Osteocyte (in vitro differentiated cells): ENCODE data around the gene RRAGB. TPM values are rescaled to one million over a fixed set of nuclear protein-coding genes. Genes with fewer than 3 reads are reported as not detected.
A peak's percentile ranks its signal among the peaks of the same experiment; 100 is the strongest.

Experiments
- DNase-seq: peaks from one replicate; pipeline ENCODE4 v3.0.0; 2021; ENCODE audit warnings: mixed read lengths; ENCODE audit not compliant: unreplicated experiment; ENCODE audit errors: extremely low spot score
- H3K27ac Mint-ChIP-seq: one replicate; pipeline ENCODE4 v1.8.0; 2021; ENCODE audit warnings: mild to moderate bottlenecking, mixed read lengths; ENCODE audit not compliant: unreplicated experiment
- H3K27me3 Mint-ChIP-seq: one replicate; pipeline ENCODE4 v1.8.0; 2021; ENCODE audit warnings: mixed read lengths; ENCODE audit not compliant: unreplicated experiment
- H3K36me3 Mint-ChIP-seq: one replicate; pipeline ENCODE4 v1.8.0; 2021; ENCODE audit warnings: mixed read lengths; ENCODE audit not compliant: unreplicated experiment
- H3K4me1 Mint-ChIP-seq: one replicate; pipeline ENCODE4 v1.8.0; 2021; ENCODE audit warnings: mixed read lengths; ENCODE audit not compliant: unreplicated experiment
- H3K4me3 Mint-ChIP-seq: one replicate; pipeline ENCODE4 v1.8.0; 2021; ENCODE audit warnings: mild to moderate bottlenecking, moderate library complexity, mixed read lengths; ENCODE audit not compliant: unreplicated experiment
- H3K9me3 Mint-ChIP-seq: one replicate; pipeline ENCODE4 v1.8.0; 2021; ENCODE audit warnings: mixed read lengths; ENCODE audit not compliant: unreplicated experiment
- CTCF ChIP-seq: fragments of 200-600 bp; sonication (generic); IDR thresholded peaks from 2 replicates; pipeline ENCODE4 v1.5.0; 2021; ENCODE audit warnings: antibody characterized with exemption, mild to moderate bottlenecking, moderate library complexity
- total RNA-seq: library from RNA; stranded (reverse); gene quantifications from 2 replicates; pipeline ENCODE4 v1.2.1, GENCODE V29; 2021

Gene RRAGB
- total RNA-seq, 1 donor from 2014 or later: 30.3 TPM

GRCh38 chrX:55714161-55714560 is 3.4 kb upstream of the RRAGB start:
- Mint-ChIP-seq H3K4me3 (no peak overlapping the region), H3K4me1 (peaks cover 21% of the 10 kb centered on the region), H3K36me3 (no peaks in the 10 kb centered on the region), H3K27ac (no peak overlapping the region), H3K27me3 (no peaks in the 10 kb centered on the region), H3K9me3 (peaks cover 9% of the 10 kb centered on the region)
- DNase-seq: no peak
- no peak for TF ChIP-seq CTCF

DNA sequence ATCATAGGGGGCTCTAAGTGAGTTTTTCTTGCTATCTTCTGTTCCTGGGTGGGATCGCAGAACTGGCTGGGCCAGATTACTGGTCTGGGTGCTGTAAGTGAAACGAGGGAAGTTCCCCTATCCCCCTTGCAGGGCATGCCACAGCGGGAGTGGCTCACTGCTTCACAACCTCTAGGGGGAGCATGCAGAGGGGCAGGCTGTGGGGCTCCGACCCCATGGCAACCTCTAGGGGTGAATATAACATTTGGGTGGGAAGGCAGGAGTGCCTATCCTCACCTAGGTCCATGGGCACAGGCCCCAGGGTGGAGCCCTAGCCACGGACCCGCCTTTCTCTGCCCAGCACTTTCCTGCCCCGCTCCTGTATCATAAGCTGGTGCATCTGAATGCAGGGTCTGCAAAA is 1.7 kb upstream of the RRAGB start:
- H3K27me3 Mint-ChIP-seq: no peaks in the 10 kb centered on the region
- no peaks in the 10 kb centered on the region for H3K36me3 Mint-ChIP-seq
- H3K27ac Mint-ChIP-seq: no peak overlapping the region
- peaks cover 14% of the 10 kb centered on the region for H3K9me3 Mint-ChIP-seq
- TF ChIP-seq CTCF: no peak
- no peak for DNase-seq
- H3K4me3 Mint-ChIP-seq: no peak overlapping the region
- peaks cover 18% of the 10 kb centered on the region for H3K4me1 Mint-ChIP-seq

- Mint-ChIP-seq H3K27ac (peak overlapping the region; percentile 79), H3K4me3 (peak overlapping the region; percentile 85), H3K36me3 (peaks cover 5% of the 10 kb centered on the region), H3K9me3 (peaks cover 14% of the 10 kb centered on the region), H3K27me3 (no peaks in the 10 kb centered on the region), H3K4me1 (peaks cover 13% of the 10 kb centered on the region)
- DNase-seq: no peak
- no peak for TF ChIP-seq CTCF
These were observed 612 bp upstream of the RRAGB start for GRCh38 chrX:55716937-55717336.

DNA sequence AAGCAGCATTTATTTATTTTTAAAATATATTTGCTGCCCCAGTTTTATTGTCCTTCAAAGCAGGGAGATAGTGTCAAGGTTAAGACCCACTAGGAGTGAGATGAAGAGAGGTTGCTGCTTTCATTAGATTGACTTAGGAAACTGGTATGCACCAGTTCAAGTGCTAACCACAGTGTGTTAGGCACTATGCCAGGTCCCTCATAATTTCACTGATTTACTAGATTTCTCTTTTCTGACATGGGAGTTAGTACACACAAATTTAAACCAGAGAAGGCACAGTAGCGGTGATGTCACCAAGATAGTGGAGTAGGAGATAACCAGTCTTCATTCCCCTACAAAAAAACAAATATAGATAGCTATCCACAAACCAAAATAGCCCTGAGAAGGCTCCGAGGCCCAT is 14.3 kb downstream of the RRAGB start:
- Mint-ChIP-seq H3K27me3 (no peaks in the 10 kb centered on the region), H3K9me3 (peaks cover 19% of the 10 kb centered on the region), H3K36me3 (peaks cover 38% of the 10 kb centered on the region), H3K4me1 (no peaks in the 10 kb centered on the region), H3K4me3 (no peak overlapping the region), H3K27ac (no peak overlapping the region)
- no peak for TF ChIP-seq CTCF
- DNase-seq: no peak

GRCh38 chrX:55738969-55739368 is 21.4 kb downstream of the RRAGB start:
- no peak for TF ChIP-seq CTCF
- Mint-ChIP-seq H3K4me1 (no peaks in the 10 kb centered on the region), H3K4me3 (no peak overlapping the region), H3K27me3 (no peaks in the 10 kb centered on the region), H3K9me3 (peaks cover 15% of the 10 kb centered on the region), H3K27ac (no peak overlapping the region), H3K36me3 (peaks cover 51% of the 10 kb centered on the region)
- no peak for DNase-seq
